ENCODE measurements around the gene ADAT3.

DNA sequence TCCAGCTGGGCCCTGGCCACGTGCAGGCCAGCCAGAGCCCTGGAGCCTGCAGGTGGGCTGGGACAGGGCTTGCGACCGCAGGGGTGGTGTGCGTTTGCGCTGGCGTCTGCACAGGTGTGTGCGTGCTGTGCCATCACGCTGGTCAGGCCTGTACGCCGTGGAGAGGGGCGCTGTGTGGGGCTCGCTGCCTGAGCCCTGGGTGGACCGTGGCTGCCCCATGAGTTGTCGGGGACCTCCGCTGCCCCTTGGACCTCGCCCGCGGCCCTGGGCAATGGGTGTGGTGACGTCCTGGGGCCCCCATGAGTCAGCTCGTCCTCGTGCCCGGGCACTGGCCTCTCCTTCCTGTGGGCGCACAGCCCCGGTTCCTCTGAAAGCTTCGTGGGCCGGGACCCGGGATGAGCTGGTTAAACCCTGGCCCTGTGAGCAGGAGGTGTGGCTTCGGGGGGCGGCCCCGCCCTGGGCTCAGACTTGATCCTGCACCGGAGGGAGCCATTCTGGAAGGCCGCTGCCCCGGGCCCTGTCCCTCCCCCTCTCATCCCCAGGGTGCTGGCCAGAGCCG lies 42.5 kb downstream of the ADAT3 start:
- TF ChIP-seq CTCF (IDR thresholded peaks at IDR 0.05): no peak
- no peak for TF ChIP-seq KDM1A (IDR thresholded peaks at IDR 0.05; ENCODE audit: low read depth)
- TF ChIP-seq EP300 (IDR thresholded peaks at IDR 0.05): no peak
- TF ChIP-seq RCOR1 (IDR thresholded peaks at IDR 0.05; ENCODE audit: low read depth, low read length): no peak
- TF ChIP-seq POLR2A (IDR thresholded peaks at IDR 0.05; ENCODE audit: low read length): no peak
- no peak for TF ChIP-seq NFE2L2 (conservative IDR thresholded peaks at IDR 0.05; ENCODE audit: low read length)
- TF ChIP-seq E2F6 (IDR thresholded peaks at IDR 0.05; ENCODE audit: borderline replicate concordance, low read depth): no peak
- TF ChIP-seq NR3C1 (IDR thresholded peaks at IDR 0.05): no peak
- no peak for TF ChIP-seq BHLHE40 (IDR thresholded peaks at IDR 0.05; ENCODE audit: low read depth, low read length)
